ENCODE measurements around the gene BTN1A1. TPM values are rescaled to one million over a fixed set of nuclear protein-coding genes. Genes with fewer than 3 reads are reported as not detected.

The BTN1A1 gene
- total and polyA plus RNA-seq, 9 of the 15 experiments (the other 6 are each of a cell fraction or from before 2014, with no cell fraction given): 0.01 to 0.15 (median 0.06) TPM; not detected in 4

- peak; percentile 64 for TF ChIP-seq KDM5B (IDR thresholded peaks at IDR 0.05; ENCODE audit: insufficient replicate concordance, low read depth, low read length)
- no peak for TF ChIP-seq KLF13 (tag; IDR thresholded peaks at IDR 0.05; ENCODE audit: borderline replicate concordance, low read depth)
- peak; percentile 49; the same call in 1 of the 2 replicates for TF ChIP-seq SMARCA5 (IDR thresholded peaks at IDR 0.05)
- peak; percentile 11; the same call in 1 of the 2 replicates for TF ChIP-seq JUND (IDR thresholded peaks at IDR 0.05; ENCODE audit: borderline replicate concordance, low read depth, low read length)
- TF ChIP-seq JUND (tag; IDR thresholded peaks at IDR 0.05; ENCODE audit: borderline replicate concordance, low read depth, low read length): no peak
- TF ChIP-seq, protein P1, sequence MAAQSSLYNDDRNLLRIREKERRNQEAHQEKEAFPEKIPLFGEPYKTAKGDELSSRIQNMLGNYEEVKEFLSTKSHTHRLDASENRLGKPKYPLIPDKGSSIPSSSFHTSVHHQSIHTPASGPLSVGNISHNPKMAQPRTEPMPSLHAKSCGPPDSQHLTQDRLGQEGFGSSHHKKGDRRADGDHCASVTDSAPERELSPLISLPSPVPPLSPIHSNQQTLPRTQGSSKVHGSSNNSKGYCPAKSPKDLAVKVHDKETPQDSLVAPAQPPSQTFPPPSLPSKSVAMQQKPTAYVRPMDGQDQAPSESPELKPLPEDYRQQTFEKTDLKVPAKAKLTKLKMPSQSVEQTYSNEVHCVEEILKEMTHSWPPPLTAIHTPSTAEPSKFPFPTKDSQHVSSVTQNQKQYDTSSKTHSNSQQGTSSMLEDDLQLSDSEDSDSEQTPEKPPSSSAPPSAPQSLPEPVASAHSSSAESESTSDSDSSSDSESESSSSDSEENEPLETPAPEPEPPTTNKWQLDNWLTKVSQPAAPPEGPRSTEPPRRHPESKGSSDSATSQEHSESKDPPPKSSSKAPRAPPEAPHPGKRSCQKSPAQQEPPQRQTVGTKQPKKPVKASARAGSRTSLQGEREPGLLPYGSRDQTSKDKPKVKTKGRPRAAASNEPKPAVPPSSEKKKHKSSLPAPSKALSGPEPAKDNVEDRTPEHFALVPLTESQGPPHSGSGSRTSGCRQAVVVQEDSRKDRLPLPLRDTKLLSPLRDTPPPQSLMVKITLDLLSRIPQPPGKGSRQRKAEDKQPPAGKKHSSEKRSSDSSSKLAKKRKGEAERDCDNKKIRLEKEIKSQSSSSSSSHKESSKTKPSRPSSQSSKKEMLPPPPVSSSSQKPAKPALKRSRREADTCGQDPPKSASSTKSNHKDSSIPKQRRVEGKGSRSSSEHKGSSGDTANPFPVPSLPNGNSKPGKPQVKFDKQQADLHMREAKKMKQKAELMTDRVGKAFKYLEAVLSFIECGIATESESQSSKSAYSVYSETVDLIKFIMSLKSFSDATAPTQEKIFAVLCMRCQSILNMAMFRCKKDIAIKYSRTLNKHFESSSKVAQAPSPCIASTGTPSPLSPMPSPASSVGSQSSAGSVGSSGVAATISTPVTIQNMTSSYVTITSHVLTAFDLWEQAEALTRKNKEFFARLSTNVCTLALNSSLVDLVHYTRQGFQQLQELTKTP (IDR thresholded peaks at IDR 0.05; ENCODE audit: low read depth in 1 of 2, partially characterized antibody in 2 of 2): peak in 1 of 2 experiments; percentile 72
- TF ChIP-seq, protein P2, sequence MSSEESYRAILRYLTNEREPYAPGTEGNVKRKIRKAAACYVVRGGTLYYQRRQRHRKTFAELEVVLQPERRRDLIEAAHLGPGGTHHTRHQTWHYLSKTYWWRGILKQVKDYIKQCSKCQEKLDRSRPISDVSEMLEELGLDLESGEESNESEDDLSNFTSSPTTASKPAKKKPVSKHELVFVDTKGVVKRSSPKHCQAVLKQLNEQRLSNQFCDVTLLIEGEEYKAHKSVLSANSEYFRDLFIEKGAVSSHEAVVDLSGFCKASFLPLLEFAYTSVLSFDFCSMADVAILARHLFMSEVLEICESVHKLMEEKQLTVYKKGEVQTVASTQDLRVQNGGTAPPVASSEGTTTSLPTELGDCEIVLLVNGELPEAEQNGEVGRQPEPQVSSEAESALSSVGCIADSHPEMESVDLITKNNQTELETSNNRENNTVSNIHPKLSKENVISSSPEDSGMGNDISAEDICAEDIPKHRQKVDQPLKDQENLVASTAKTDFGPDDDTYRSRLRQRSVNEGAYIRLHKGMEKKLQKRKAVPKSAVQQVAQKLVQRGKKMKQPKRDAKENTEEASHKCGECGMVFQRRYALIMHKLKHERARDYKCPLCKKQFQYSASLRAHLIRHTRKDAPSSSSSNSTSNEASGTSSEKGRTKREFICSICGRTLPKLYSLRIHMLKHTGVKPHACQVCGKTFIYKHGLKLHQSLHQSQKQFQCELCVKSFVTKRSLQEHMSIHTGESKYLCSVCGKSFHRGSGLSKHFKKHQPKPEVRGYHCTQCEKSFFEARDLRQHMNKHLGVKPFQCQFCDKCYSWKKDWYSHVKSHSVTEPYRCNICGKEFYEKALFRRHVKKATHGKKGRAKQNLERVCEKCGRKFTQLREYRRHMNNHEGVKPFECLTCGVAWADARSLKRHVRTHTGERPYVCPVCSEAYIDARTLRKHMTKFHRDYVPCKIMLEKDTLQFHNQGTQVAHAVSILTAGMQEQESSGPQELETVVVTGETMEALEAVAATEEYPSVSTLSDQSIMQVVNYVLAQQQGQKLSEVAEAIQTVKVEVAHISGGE (CRISPR knock-in tag; IDR thresholded peaks at IDR 0.05): no peak
- TF ChIP-seq SRSF7 (optimal IDR thresholded peaks at IDR 0.05; ENCODE audit: low read depth, low read length): no peak
- peak; percentile 21 for TF ChIP-seq ASH1L (IDR thresholded peaks at IDR 0.05; ENCODE audit: borderline replicate concordance, low read depth, partially characterized antibody)
Measured at GRCh38 chr6:26520850-26521599, 20.9 kb downstream of the BTN1A1 start (continued).
